MCF 10A (cell line): ENCODE measurements around the gene CCR7. TPM values are rescaled to one million over a fixed set of nuclear protein-coding genes. Genes with fewer than 3 reads are reported as not detected.

Source experiments
- BruUV-seq: library from RNA; stranded (reverse); fragments of 400-500 nt; replicated peaks from 2 replicates; lab custom pipeline; 2021; lab: Mats Ljungman, UMichigan
- CTCF ChIA-PET: fragments of 300-600 bp; sonication (Branson Sonifier 250); formaldehyde crosslinking; extraction: SDS; loops from one replicate; lab custom pipeline; 2021; ENCODE audit warnings: antibody characterized with exemption, inconsistent platforms; lab: Yijun Ruan, JAX
- POLR2A ChIA-PET: fragments of 300-600, 350-650 bp; sonication (Branson Sonifier 250); formaldehyde crosslinking; extraction: SDS; loops from one replicate; lab custom pipeline; 2020; ENCODE audit warnings: antibody characterized with exemption, inconsistent platforms; lab: Yijun Ruan, JAX
- DNase-seq: peaks from one replicate; pipeline ENCODE4 v3.0.0-alpha.2; 2018; ENCODE audit not compliant: unreplicated experiment
- H3K27ac Mint-ChIP-seq: one replicate; pipeline ENCODE4 v1.8.0; 2022; ENCODE audit warnings: mild to moderate bottlenecking, low read depth, mixed read lengths; ENCODE audit not compliant: unreplicated experiment
- H3K27me3 Mint-ChIP-seq: one replicate; pipeline ENCODE4 v1.8.0; 2022; ENCODE audit warnings: mixed read lengths; ENCODE audit not compliant: insufficient read depth, unreplicated experiment
- H3K36me3 Mint-ChIP-seq: one replicate; pipeline ENCODE4 v1.8.0; 2022; ENCODE audit warnings: mild to moderate bottlenecking, moderate library complexity, mixed read lengths; ENCODE audit not compliant: insufficient read depth, unreplicated experiment
- H3K4me1 Mint-ChIP-seq: one replicate; pipeline ENCODE4 v1.8.0; 2022; ENCODE audit warnings: mixed read lengths; ENCODE audit not compliant: insufficient read depth, unreplicated experiment
- H3K4me3 Mint-ChIP-seq: one replicate; pipeline ENCODE4 v1.8.0; 2022; ENCODE audit warnings: mild to moderate bottlenecking, moderate library complexity, mixed read lengths; ENCODE audit not compliant: unreplicated experiment
- H3K9me3 Mint-ChIP-seq: one replicate; pipeline ENCODE4 v1.8.0; 2022; ENCODE audit warnings: mixed read lengths; ENCODE audit not compliant: unreplicated experiment
- intact Hi-C: fragments of 100-400 bp; cut with micrococcal nuclease; formaldehyde crosslinking; loops from 2 replicates; pipeline ENCODE4 v1.14.1; 2022
- total RNA-seq: library from RNA; stranded (reverse); gene quantifications from 2 replicates; pipeline ENCODE4 v1.2.3, GENCODE V29; 2022
- TF ChIP-seq, protein P1 (sequence below): fragments of 200-600 bp; IDR thresholded peaks from one replicate; pipeline ENCODE4 v1.8.0; 2022; ENCODE audit warnings: antibody characterized with exemption, mild to moderate bottlenecking; ENCODE audit not compliant: unreplicated experiment

CCR7 gene
- total RNA-seq, 1 experiment from 2014 or later: not detected

DNA sequence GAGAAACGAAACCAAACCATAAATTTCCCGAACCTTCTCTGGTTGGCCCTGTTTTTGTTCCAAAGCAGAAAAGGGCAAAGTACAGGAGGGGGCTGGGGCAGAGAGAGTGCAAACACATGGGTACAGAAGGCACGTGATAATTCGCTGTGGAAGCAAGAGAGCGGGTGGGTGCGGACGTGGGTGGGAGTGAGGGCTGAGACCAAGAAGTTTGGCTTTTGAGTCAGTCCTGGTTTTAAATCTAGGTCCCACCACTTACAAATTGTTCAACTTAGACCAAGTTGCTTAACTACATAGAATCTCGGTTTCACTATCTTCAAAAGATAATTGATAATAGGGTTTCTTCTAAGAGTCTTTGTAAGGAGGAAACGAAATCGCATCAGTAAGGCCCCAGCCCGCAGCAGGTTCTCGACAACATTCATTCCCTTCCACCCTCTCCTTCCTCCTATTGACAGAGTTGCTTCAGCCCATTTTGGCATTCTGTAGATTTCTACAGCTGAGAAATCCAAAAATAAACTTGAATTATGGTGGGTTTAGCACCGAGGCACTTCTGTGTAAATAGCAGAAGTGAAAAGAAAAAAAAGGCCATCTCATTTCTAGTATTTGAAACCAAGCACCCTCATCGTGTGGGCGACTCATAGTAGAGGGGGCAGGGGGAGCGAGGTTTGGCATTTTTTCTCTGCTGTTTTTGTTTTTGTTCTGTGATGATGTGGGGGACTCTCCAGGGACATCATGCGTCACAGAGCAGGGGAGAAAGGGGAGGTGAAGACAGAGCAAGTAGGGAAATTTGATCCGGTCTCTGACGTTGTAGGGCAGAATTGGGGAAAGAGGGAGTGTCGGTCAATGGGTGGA lies 33.6 kb upstream of the CCR7 start:
- Mint-ChIP-seq H3K27me3 (no peaks in the 10 kb centered on the region), H3K9me3 (no peaks in the 10 kb centered on the region), H3K27ac (no peak overlapping the region), H3K4me1 (no peaks in the 10 kb centered on the region), H3K36me3 (no peaks in the 10 kb centered on the region), H3K4me3 (no peak overlapping the region)
- no TSS peak for BruUV-seq
- intact Hi-C loops: no loop called here
- TF ChIP-seq, protein P1, sequence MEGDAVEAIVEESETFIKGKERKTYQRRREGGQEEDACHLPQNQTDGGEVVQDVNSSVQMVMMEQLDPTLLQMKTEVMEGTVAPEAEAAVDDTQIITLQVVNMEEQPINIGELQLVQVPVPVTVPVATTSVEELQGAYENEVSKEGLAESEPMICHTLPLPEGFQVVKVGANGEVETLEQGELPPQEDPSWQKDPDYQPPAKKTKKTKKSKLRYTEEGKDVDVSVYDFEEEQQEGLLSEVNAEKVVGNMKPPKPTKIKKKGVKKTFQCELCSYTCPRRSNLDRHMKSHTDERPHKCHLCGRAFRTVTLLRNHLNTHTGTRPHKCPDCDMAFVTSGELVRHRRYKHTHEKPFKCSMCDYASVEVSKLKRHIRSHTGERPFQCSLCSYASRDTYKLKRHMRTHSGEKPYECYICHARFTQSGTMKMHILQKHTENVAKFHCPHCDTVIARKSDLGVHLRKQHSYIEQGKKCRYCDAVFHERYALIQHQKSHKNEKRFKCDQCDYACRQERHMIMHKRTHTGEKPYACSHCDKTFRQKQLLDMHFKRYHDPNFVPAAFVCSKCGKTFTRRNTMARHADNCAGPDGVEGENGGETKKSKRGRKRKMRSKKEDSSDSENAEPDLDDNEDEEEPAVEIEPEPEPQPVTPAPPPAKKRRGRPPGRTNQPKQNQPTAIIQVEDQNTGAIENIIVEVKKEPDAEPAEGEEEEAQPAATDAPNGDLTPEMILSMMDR: no peak
- peak; percentile 16 for DNase-seq
- POLR2A ChIA-PET: interaction anchor here (0.6 kb wide), 1 partner anchor 128 kb away, joined by 3 read pairs; no protein-coding TSS in a partner anchor
- CTCF ChIA-PET: no interaction called here

DNA sequence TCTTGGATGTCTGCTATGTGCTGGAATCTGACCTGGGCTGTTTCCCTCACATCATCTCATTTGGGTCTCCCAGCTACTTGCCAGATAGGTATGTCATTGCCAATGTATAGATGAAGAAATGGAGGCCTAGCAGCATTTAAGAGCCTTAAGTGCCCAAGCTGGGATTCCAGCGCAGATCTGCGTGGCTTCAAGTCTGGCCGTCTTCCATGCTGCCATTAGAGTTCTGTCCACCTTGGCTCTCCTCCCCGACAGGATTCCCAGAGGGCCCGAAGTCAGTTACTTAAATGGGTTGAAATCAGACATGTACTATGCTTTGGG lies 33.0 kb upstream of the CCR7 start:
- ChIA-PET CTCF (no interaction called here), POLR2A (interaction anchor here (0.6 kb wide), 1 partner anchor 127 kb away, joined by 3 read pairs; no protein-coding TSS in a partner anchor)
- no peak overlapping the region for H3K27ac Mint-ChIP-seq
- no peaks in the 10 kb centered on the region for H3K9me3 Mint-ChIP-seq
- no peak for DNase-seq
- TF ChIP-seq, protein P1: no peak
- no TSS peak for BruUV-seq
- no peaks in the 10 kb centered on the region for H3K27me3 Mint-ChIP-seq
- no peak overlapping the region for H3K4me3 Mint-ChIP-seq
- intact Hi-C loops: no loop called here
- H3K4me1 Mint-ChIP-seq: no peaks in the 10 kb centered on the region
- H3K36me3 Mint-ChIP-seq: no peaks in the 10 kb centered on the region

- intact Hi-C loops: no loop called here
- DNase-seq: no peak
- Mint-ChIP-seq H3K4me1 (no peaks in the 10 kb centered on the region), H3K4me3 (no peak overlapping the region), H3K27me3 (no peaks in the 10 kb centered on the region), H3K9me3 (no peaks in the 10 kb centered on the region), H3K27ac (no peak overlapping the region), H3K36me3 (no peaks in the 10 kb centered on the region)
- ChIA-PET CTCF (no interaction called here), POLR2A (interaction anchor here (1.1 kb wide), 1 partner anchor 11 kb away, joined by 3 read pairs; no protein-coding TSS in a partner anchor)
- TF ChIP-seq, protein P1: no peak
- no TSS peak for BruUV-seq
Observed at GRCh38 chr17:40597556-40598300, 32.5 kb upstream of the CCR7 start.

DNA sequence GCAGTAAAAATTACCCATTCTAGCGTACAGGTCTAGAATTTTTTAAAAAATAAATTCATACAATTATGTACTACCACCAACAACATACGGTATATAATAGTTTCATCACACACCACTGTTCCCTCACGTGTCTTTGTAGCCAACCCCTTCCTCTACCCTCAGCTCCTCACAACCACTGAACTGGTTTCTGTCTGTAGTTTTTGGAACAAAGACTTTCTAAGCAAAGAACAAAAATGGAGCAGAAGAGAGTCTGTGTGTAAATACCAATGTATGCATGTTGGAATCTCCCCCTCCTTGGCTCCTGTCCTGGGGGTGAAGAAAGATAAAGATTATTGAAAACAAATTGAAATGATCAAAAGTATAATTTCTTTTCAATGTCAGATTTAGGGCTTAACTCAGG lies 31.9 kb upstream of the CCR7 start:
- ChIA-PET POLR2A (interaction anchor here (0.6 to 1.1 kb wide), 2 partner anchors 11 to 128 kb away, joined by 3 read pairs; no protein-coding TSS in a partner anchor), CTCF (no interaction called here)
- H3K27ac Mint-ChIP-seq: no peak overlapping the region
- no peak overlapping the region for H3K4me3 Mint-ChIP-seq
- intact Hi-C loops: no loop called here
- H3K9me3 Mint-ChIP-seq: no peaks in the 10 kb centered on the region
- no TSS peak for BruUV-seq
- TF ChIP-seq, protein P1: no peak
- no peak for DNase-seq
- H3K36me3 Mint-ChIP-seq: no peaks in the 10 kb centered on the region
- H3K4me1 Mint-ChIP-seq: no peaks in the 10 kb centered on the region
- H3K27me3 Mint-ChIP-seq: no peaks in the 10 kb centered on the region
